Measurements from ENCODE around the gene ATOX1.

DNA sequence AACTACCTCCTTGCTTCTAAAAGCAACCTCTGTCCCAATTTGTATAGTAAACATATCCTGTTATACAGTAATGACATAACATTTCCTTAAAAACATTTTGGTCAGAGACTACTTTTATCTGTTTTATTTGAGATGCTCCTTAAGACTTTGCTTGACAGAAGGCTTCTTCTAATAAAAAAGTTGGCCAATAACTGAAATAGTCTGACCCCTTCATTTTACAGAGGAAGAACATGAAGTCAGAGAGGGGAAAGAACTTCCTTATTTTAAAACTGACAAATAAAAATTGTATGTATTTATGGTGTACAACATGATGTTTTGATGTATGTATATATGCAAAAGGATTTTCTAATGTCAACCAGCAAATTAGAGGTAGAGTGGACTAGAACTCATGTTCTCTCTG lies 35.9 kb downstream of the ATOX1 start:
- TF ChIP-seq, protein P1, sequence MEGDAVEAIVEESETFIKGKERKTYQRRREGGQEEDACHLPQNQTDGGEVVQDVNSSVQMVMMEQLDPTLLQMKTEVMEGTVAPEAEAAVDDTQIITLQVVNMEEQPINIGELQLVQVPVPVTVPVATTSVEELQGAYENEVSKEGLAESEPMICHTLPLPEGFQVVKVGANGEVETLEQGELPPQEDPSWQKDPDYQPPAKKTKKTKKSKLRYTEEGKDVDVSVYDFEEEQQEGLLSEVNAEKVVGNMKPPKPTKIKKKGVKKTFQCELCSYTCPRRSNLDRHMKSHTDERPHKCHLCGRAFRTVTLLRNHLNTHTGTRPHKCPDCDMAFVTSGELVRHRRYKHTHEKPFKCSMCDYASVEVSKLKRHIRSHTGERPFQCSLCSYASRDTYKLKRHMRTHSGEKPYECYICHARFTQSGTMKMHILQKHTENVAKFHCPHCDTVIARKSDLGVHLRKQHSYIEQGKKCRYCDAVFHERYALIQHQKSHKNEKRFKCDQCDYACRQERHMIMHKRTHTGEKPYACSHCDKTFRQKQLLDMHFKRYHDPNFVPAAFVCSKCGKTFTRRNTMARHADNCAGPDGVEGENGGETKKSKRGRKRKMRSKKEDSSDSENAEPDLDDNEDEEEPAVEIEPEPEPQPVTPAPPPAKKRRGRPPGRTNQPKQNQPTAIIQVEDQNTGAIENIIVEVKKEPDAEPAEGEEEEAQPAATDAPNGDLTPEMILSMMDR (IDR thresholded peaks at IDR 0.05; ENCODE audit: low read depth, low read length), result no peak
- TF ChIP-seq EZH2phosphoT487 (IDR thresholded peaks at IDR 0.05; ENCODE audit: low read depth), result no peak

Measured in OCI-LY3 (cell line).